Fibroblast of mammary gland (primary cell): Measurements from ENCODE around the gene KRTAP26-1.

ENCODE experiments used
- DNase-seq: peaks from one replicate; pipeline ENCODE4 v3.0.0-alpha.2; 2010; ENCODE audit warnings: low read depth
- H3K4me3 ChIP-seq: 2 replicates; pipeline ENCODE4 v1.5.1; 2011; ENCODE audit warnings: low read depth, mild to moderate bottlenecking, low read length, moderate library complexity; ENCODE audit not compliant: control insufficient read depth
- TF ChIP-seq, protein P1 (sequence below): conservative IDR thresholded peaks from 2 replicates; pipeline ENCODE4 v1.5.1; 2011; ENCODE audit warnings: low read depth, low read length, inconsistent platforms; ENCODE audit not compliant: control insufficient read depth, insufficient read depth

KRTAP26-1 gene, protein sequence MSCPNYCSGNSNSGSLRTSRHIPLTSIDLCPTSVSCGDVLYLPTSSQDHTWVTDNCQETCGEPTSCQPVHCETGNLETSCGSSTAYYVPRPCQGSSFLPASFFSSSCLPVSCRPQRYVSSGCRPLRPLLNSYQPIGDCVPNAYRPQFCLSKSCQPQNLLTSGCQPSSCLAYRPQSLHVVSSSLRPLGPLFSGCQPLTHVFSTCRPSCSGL

GRCh38 chr21:30320215-30320614 is at the start of gene KRTAP26-1:
Gene KRTAP26-1 (minus strand): TSS chr21:30320315. CDS start chr21:30320035, 280 bp downstream.
- H3K4me3 ChIP-seq: no peak within 1 kb of the TSS
- no peak for DNase-seq
- TF ChIP-seq, protein P1, sequence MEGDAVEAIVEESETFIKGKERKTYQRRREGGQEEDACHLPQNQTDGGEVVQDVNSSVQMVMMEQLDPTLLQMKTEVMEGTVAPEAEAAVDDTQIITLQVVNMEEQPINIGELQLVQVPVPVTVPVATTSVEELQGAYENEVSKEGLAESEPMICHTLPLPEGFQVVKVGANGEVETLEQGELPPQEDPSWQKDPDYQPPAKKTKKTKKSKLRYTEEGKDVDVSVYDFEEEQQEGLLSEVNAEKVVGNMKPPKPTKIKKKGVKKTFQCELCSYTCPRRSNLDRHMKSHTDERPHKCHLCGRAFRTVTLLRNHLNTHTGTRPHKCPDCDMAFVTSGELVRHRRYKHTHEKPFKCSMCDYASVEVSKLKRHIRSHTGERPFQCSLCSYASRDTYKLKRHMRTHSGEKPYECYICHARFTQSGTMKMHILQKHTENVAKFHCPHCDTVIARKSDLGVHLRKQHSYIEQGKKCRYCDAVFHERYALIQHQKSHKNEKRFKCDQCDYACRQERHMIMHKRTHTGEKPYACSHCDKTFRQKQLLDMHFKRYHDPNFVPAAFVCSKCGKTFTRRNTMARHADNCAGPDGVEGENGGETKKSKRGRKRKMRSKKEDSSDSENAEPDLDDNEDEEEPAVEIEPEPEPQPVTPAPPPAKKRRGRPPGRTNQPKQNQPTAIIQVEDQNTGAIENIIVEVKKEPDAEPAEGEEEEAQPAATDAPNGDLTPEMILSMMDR: no peak

- H3K4me3 ChIP-seq: no peak overlapping the region
- TF ChIP-seq, protein P1: no peak
- no peak for DNase-seq
Measured at GRCh38 chr21:30355906-30356305, 35.8 kb upstream of the KRTAP26-1 start.

DNA sequence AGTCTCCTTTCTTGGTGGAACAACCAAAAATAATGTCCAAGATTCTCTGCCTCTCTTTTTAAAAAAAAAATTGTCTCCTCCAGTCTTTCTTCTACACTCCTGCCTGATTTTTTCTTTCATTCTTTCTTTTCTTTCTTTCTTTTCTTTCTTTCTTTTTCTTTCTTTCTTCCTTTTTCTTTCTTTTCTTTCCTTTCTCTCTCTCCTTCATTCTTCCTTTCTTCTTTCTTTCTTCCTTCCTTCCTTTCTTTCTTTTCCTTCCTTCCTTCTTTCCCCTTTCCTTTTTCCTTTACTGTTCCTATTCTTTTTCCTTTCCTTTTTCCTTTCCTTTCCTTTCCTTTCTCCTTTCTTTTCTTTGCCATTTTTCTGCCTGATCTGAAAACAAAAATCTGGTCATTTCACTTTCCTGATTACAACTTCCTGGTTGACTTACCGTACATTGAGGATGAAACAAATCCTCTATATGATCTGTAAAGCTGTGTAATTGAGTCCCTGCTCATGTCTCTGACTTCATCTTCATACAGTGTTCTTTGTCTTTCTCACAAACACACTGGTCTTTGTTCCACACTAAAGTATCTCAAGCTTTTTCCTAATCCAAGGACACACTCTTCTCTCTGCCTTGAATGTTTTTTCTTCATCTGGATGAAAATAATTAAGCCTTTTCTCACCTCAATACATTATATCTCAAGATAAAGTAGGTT is 34.3 kb upstream of the KRTAP26-1 start:
- no peak for DNase-seq
- H3K4me3 ChIP-seq: no peak overlapping the region
- TF ChIP-seq, protein P1: no peak

DNA sequence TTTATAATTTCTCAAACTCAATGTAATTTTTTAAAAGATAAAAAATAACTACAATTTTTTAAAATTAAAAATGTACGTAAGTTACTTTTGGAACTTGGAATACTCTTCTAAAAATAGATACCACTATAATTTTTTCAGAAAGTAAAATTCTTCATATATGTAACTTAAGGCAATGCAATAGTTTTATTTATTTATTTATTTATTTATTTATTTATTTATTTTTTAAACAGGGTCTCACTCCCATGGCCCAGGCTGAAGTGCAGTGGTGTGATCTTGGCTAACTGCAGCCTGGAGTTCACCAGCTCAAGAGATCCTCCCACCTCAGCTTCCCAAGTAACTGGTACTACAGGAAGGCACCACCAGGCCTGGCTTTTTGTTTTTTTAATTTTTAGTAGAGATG is 31.4 kb upstream of the KRTAP26-1 start:
- DNase-seq: no peak
- TF ChIP-seq, protein P1: no peak

GRCh38 chr21:30349572-30349971 is 29.5 kb upstream of the KRTAP26-1 start:
- DNase-seq: no peak
- TF ChIP-seq, protein P1: no peak
- H3K4me3 ChIP-seq: no peak overlapping the region

More for the DNA sequence above, 31.4 kb upstream of the KRTAP26-1 start:
- no peak overlapping the region for H3K4me3 ChIP-seq

GRCh38 chr21:30348506-30348905 is 28.4 kb upstream of the KRTAP26-1 start, which contains the start of gene KRTAP23-1:
Gene KRTAP23-1 (minus strand): TSS chr21:30348606. CDS start chr21:30348606, 0 bp downstream.
- TF ChIP-seq, protein P1: no peak
- no peak for DNase-seq

GRCh38 chr21:30345014-30345413 is 24.9 kb upstream of the KRTAP26-1 start:
- no peak for DNase-seq
- TF ChIP-seq, protein P1: no peak
- no peak overlapping the region for H3K4me3 ChIP-seq

More at GRCh38 chr21:30348506-30348905, 28.4 kb upstream of the KRTAP26-1 start, which contains the start of gene KRTAP23-1:
- H3K4me3 ChIP-seq: no peak within 1 kb of the TSS
